GM18498 (cell line): ENCODE measurements around the gene PRSS22.

ENCODE experiments used
- ATAC-seq: cut with Tn5 transposase; IDR thresholded peaks from one replicate; pipeline ENCODE4 v1.9.1; 2021; ENCODE audit warnings: mild to moderate bottlenecking, moderate library complexity; ENCODE audit not compliant: unreplicated experiment

PRSS22 gene

GRCh38 chr16:2829501-2830354 is 28.2 kb downstream of the PRSS22 start, which contains the start of gene ZG16B:
Gene ZG16B (plus strand): TSS chr16:2830303. CDS start chr16:2830442, 139 bp downstream.
- no peak for ATAC-seq

- ATAC-seq: no peak
These were observed 29.0 kb downstream of the PRSS22 start for GRCh38 chr16:2828876-2829430.

- no peak for ATAC-seq
These were observed 29.5 kb downstream of the PRSS22 start for GRCh38 chr16:2828521-2828840.

DNA sequence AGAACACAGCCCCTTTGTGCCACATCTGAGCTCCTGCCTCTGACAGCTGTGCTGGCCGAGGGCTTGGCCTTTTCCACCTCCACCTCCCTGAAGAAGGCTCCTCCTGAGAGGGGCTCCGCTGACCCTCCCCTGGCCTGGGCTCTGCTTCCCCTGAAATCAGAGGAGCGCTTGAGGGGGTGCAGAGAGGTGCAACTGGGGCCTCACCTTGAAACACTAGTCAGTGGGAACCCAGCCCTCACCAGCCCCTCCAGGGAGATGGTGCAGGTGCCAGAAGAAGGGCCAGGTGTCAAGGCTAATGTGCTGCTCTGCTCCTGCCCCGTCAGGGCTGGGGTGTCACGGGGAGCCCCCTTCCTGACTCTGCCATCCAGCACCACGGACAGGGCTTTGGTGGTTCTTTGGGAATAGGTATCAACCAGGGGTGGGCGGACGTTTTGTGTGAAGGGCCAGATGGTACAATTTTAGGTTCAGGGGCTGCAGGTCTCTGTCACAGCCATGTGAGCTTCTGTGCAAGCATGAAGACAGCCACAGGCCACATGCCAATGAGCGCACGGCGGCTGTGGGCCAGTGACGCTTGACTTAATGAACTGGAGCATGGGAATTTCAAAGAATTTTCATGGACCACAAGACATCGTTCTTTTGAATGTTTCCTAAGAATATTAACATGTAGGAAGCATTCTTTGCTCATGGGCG is 30.0 kb downstream of the PRSS22 start:
- no peak for ATAC-seq

GRCh38 chr16:2827374-2827791 is 30.6 kb downstream of the PRSS22 start:
- ATAC-seq: no peak

DNA sequence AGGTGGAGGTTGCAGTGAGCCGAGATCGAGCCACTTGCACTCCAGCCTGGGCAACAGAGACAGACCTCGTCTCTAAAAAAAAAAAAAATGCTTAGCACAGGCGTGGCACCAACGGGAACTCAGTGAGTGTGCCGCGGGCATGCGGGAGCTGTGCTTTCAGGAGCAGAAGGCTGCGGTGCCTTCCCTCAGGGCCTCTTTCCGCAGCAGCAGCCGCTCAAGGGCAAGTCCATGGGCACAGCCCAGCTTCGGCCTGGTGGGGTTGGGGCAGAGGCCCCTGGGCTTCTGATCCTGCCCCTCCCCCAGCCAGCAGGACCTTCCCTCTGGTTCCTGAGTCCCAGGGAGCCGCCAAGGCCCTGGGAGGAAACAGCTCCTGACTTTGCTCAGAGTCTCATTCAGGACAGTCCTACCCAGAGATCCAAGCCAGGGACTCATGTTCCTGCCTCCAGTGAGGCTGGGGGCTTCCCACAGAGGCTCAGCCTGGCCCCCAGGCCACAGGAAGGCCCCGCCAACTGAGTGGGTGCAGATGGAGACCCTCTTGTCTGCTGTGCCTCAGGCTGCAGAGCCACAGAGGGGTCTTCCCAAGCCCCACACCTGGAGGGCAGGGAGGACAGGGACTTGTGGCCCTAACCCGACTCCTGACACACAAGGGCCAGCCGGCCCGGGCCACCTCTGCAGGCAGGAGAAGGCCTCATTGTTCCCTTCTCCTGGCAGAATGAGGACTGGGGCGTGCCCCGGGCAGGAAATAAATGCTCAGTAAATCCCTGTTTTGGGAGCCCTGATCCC is 31.2 kb downstream of the PRSS22 start:
- ATAC-seq: no peak

DNA sequence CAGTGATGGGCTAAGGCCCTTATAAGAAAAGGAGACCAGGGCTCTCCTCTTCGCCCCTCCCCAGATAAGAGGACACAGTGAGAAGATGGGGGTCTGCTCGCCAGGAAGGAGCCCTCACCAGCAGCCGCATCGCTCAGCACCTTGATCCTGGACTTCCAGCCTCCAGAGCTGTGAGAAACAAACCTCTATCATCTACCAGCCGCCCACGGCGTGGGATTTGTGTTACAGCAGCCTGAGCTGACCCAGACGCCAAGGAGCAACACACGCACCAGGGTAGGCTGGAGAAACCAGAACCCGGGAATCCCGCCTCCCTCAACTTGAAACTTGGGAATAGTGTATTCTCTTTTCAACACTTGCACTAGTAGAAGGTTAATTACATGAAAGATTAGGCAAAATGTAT is 32.1 kb downstream of the PRSS22 start:
- no peak for ATAC-seq

- ATAC-seq: no peak
These were observed 32.8 kb downstream of the PRSS22 start for GRCh38 chr16:2825049-2825742.

DNA sequence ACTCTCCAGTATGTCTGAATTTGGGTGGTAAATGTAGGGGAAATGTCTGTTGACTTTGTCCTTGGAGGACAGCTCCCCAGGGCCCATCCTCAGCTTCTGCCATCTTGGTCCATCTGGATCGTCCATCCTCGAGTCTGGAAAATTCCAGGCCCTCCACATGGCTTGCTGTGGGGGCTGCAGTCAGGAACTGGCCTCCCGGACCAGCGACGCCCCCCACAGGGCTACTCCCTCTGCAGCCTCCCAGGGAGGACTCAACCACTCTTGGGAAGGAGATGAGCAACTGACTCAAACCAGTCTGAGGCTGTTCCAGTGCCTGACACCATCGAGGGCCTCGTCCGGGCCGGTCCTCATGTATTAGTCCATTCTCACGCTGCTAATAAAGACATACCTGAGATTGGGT is 33.3 kb downstream of the PRSS22 start:
- no peak for ATAC-seq

DNA sequence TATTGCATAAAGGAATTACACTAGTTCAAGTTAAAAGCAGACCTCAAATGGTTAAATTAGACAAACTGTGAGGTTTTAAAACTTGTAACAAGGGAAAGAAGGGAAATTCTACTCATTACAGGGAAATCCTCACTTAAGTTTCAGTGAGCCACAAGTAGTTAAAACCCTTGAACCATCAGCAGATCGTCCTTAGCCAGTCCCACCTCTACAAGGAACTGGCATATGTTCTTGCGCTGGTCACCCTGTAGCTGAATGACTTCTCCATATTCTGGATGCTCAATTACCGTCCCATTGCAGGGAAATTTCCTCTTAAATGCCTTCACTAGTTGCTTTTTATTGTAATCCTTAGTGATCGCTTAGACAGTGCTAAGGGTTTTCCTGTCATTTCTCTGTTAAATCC is 35.5 kb downstream of the PRSS22 start:
- no peak for ATAC-seq

GRCh38 chr16:2822158-2822495 is 35.8 kb downstream of the PRSS22 start:
- ATAC-seq: no peak

DNA sequence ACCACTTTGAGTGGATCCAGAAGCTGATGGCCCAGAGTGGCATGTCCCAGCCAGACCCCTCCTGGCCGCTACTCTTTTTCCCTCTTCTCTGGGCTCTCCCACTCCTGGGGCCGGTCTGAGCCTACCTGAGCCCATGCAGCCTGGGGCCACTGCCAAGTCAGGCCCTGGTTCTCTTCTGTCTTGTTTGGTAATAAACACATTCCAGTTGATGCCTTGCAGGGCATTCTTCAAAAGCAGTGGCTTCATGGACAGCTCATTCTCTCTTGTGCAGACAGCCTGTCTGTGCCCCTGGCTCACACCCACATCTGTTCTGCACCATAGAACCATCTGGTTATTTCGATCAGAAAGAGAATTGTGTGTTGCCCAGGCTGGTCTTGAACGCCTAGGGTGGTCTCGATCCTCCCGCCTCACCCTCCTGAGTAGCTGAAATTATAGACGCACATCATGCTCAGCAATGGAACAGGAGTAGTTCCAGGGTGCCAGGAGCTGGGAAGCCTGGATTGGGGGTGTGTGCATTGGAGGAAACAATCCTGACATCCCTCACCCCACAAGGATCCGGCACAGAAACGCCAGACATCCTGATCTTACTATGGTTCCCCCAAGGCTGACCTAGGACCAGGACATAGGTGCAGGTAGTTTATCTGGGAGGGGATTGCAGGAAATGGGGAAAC is 36.3 kb downstream of the PRSS22 start:
- no peak for ATAC-seq

DNA sequence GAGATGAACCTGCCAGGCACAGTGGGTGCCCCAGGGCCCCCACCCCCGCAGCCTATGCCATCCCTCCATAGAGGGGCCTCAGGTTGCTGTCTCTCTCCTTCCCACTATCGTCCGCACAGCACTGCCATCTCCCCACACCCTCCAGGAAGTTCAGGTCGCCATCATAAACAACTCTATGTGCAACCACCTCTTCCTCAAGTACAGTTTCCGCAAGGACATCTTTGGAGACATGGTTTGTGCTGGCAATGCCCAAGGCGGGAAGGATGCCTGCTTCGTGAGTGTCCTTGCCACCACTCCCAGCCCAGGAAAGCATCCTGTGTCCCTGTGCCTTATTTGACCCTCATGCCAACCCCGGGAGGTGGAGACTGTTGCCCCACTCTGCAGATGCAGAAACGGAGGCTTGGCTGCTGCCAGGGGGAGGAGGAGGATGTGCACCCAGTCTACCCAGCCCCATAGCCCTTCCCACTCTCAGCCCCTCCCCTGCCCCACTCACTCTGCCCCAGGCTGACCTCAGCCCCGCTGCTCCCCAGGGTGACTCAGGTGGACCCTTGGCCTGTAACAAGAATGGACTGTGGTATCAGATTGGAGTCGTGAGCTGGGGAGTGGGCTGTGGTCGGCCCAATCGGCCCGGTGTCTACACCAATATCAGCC is 37.0 kb downstream of the PRSS22 start:
- ATAC-seq: no peak

GRCh38 chr16:2819939-2820835 is 37.8 kb downstream of the PRSS22 start:
- no peak for ATAC-seq

- no peak for ATAC-seq
These were observed 38.6 kb downstream of the PRSS22 start for GRCh38 chr16:2819179-2819938.

GRCh38 chr16:2818272-2818876 is 39.6 kb downstream of the PRSS22 start:
- no peak for ATAC-seq
